IMR-90 (cell line): Measurements from ENCODE around the gene LBHD2. TPM values are rescaled to one million over a fixed set of nuclear protein-coding genes. Genes with fewer than 3 reads are reported as not detected.

Experiments
- ATAC-seq: fragments of 200-7000 bp; cut with Tn5 transposase; 2 replicates; pipeline ENCODE4 v1.9.1; 2020; ENCODE audit warnings: low read depth, mild to moderate bottlenecking, moderate library complexity
- Bru-seq: library from RNA; stranded (reverse); fragments of 400-500 nt; gene quantifications from one replicate; lab custom pipeline; 2021; lab: Mats Ljungman, UMichigan
- BruChase-seq, 2 experiments: library from RNA; stranded (reverse); fragments of 400-500 nt; gene quantifications; one replicate each; lab custom pipeline; 2021; lab: Mats Ljungman, UMichigan
- BruUV-seq: library from RNA; stranded (reverse); fragments of 400-500 nt; replicated peaks from 2 replicates; lab custom pipeline; 2021; lab: Mats Ljungman, UMichigan
- CTCF ChIA-PET: fragments of 300-600 bp; formaldehyde crosslinking; extraction: SDS; loops from one replicate; lab custom pipeline; 2021; ENCODE audit warnings: antibody characterized with exemption; lab: Yijun Ruan, JAX
- POLR2A ChIA-PET: fragments of 300-600 bp; sonication (Branson Sonifier 250); formaldehyde crosslinking; loops from one replicate; lab custom pipeline; 2022; ENCODE audit warnings: antibody characterized with exemption; ENCODE audit not compliant: unreplicated experiment; lab: Charles Lee
- DNase-seq: peaks from one replicate; pipeline ENCODE4 v3.0.0; 2013
- H2AFZ ChIP-seq: replicated peaks from 2 replicates; pipeline ENCODE3; 2013; ENCODE audit warnings: low read length, mild to moderate bottlenecking; ENCODE audit not compliant: poor library complexity
- H2AK5ac ChIP-seq: 2 replicates; pipeline ENCODE4 v1.6.1; 2013; ENCODE audit warnings: low read depth, low read length, inconsistent platforms
- H2AK9ac ChIP-seq: replicated peaks from 2 replicates; pipeline ENCODE3; 2013; ENCODE audit warnings: mild to moderate bottlenecking, low read depth, low read length, moderate library complexity; ENCODE audit not compliant: poor library complexity
- H2BK120ac ChIP-seq: 2 replicates; pipeline ENCODE4 v1.6.1; 2013; ENCODE audit warnings: low read depth, low read length, inconsistent platforms
- H2BK15ac ChIP-seq: 3 replicates; pipeline ENCODE4 v1.6.1; 2013; ENCODE audit warnings: low read depth, low read length, inconsistent platforms
- H2BK20ac ChIP-seq: 2 replicates; pipeline ENCODE4 v1.6.1; 2013; ENCODE audit warnings: low read depth, mild to moderate bottlenecking, inconsistent platforms, low read length, moderate library complexity
- H2BK5ac ChIP-seq: 2 replicates; pipeline ENCODE4 v1.6.1; 2013; ENCODE audit warnings: mild to moderate bottlenecking, low read depth, low read length, inconsistent platforms; ENCODE audit not compliant: poor library complexity, severe bottlenecking
- H3K14ac ChIP-seq: replicated peaks from 2 replicates; pipeline ENCODE4 v1.6.1; 2013; ENCODE audit warnings: low read depth, low read length, inconsistent platforms
- H3K18ac ChIP-seq: 2 replicates; pipeline ENCODE4 v1.6.1; 2013; ENCODE audit warnings: low read depth, low read length, control low read depth
- H3K23ac ChIP-seq: 2 replicates; pipeline ENCODE4 v1.6.1; 2013; ENCODE audit warnings: low read depth, low read length, inconsistent platforms
- H3K27ac ChIP-seq: 2 replicates; pipeline ENCODE4 v1.5.1; 2013; ENCODE audit warnings: mild to moderate bottlenecking, control low read depth, low read length; ENCODE audit not compliant: insufficient read depth
- H3K27me3 ChIP-seq: 2 replicates; pipeline ENCODE4 v1.6.1; 2013; ENCODE audit warnings: low read length; ENCODE audit not compliant: control insufficient read depth, insufficient read depth
- H3K36me3 ChIP-seq: 2 replicates; pipeline ENCODE4 v1.6.1; 2013; ENCODE audit warnings: low read length, mixed read lengths; ENCODE audit not compliant: control insufficient read depth, insufficient read depth
- H3K4ac ChIP-seq: 2 replicates; pipeline ENCODE4 v1.6.1; 2013; ENCODE audit warnings: low read depth, low read length, inconsistent platforms
- H3K4me1 ChIP-seq: 2 replicates; pipeline ENCODE4 v1.6.1; 2013; ENCODE audit warnings: low read length, mixed read lengths; ENCODE audit not compliant: control insufficient read depth, insufficient read depth
- H3K4me2 ChIP-seq: 2 replicates; pipeline ENCODE4 v1.6.1; 2013; ENCODE audit warnings: low read depth, mild to moderate bottlenecking, control low read depth, low read length, moderate library complexity
- H3K4me3 ChIP-seq: 2 replicates; pipeline ENCODE4 v1.5.1; 2013; ENCODE audit warnings: low read depth, mild to moderate bottlenecking, control low read depth, low read length, moderate library complexity; ENCODE audit not compliant: insufficient read depth
- H3K56ac ChIP-seq: 2 replicates; pipeline ENCODE4 v1.6.1; 2013; ENCODE audit warnings: low read length, inconsistent platforms; ENCODE audit not compliant: insufficient read depth; ENCODE audit errors: extremely low read depth
- H3K79me1 ChIP-seq, 2 experiments: 2 replicates each; pipeline ENCODE4 v1.6.1; 2013; ENCODE audit warnings: low read length in 2 of 2, inconsistent platforms in 1 of 2, low read depth in 1 of 2
- H3K9ac ChIP-seq: 2 replicates; pipeline ENCODE4 v1.6.1; 2013; ENCODE audit warnings: low read depth, low read length, control low read depth
- H3K9me1 ChIP-seq: 2 replicates; pipeline ENCODE4 v1.6.1; 2013; ENCODE audit warnings: low read length, inconsistent platforms; ENCODE audit not compliant: insufficient read depth
- H3K9me3 ChIP-seq: 2 replicates; pipeline ENCODE4 v1.6.1; 2013; ENCODE audit warnings: low read length; ENCODE audit not compliant: control insufficient read depth, insufficient read depth
- H4K20me1 ChIP-seq: 2 replicates; pipeline ENCODE4 v1.6.1; 2013; ENCODE audit warnings: low read length, inconsistent platforms; ENCODE audit not compliant: insufficient read depth
- H4K5ac ChIP-seq: 2 replicates; pipeline ENCODE4 v1.6.1; 2013; ENCODE audit warnings: mild to moderate bottlenecking, low read depth, low read length, control low read depth
- H4K8ac ChIP-seq, 2 experiments: 2 replicates each; pipeline ENCODE4 v1.6.1; 2013; ENCODE audit warnings: low read depth in 2 of 2, low read length in 2 of 2, control low read depth in 1 of 2, inconsistent platforms in 1 of 2
- H4K91ac ChIP-seq: 2 replicates; pipeline ENCODE4 v1.6.1; 2013; ENCODE audit warnings: low read depth, low read length, inconsistent platforms; ENCODE audit not compliant: insufficient read depth
- BHLHE40 ChIP-seq: fragments of 150-350 bp; IDR thresholded peaks from 2 replicates; pipeline ENCODE4 v1.6.1; 2016; ENCODE audit warnings: mild to moderate bottlenecking, low read depth, low read length
- CEBPB ChIP-seq: IDR thresholded peaks from 2 replicates; pipeline ENCODE4 v1.6.1; 2012; ENCODE audit warnings: low read depth, low read length, improper control_type of control experiment
- CHD1 ChIP-seq: IDR thresholded peaks from 2 replicates; pipeline ENCODE4 v1.6.1; 2012; ENCODE audit warnings: low read depth, low read length, improper control_type of control experiment
- CTCF ChIP-seq: conservative IDR thresholded peaks from 2 replicates; pipeline ENCODE4 v1.5.1; 2012; ENCODE audit warnings: mild to moderate bottlenecking, low read depth, low read length, improper control_type of control experiment
- FOS ChIP-seq: fragments of 150-350 bp; IDR thresholded peaks from 2 replicates; pipeline ENCODE4 v1.6.1; 2016; ENCODE audit warnings: low read depth, low read length
- MAFK ChIP-seq: IDR thresholded peaks from 2 replicates; pipeline ENCODE4 v1.6.1; 2012; ENCODE audit warnings: low read depth, low read length, improper control_type of control experiment
- MAZ ChIP-seq: IDR thresholded peaks from 2 replicates; pipeline ENCODE4 v1.6.1; 2012; ENCODE audit warnings: low read depth, mild to moderate bottlenecking, low read length, improper control_type of control experiment, moderate library complexity, borderline replicate concordance
- MXI1 ChIP-seq: IDR thresholded peaks from 2 replicates; pipeline ENCODE4 v1.6.1; 2012; ENCODE audit warnings: low read depth, mild to moderate bottlenecking, low read length, moderate library complexity, borderline replicate concordance
- NFE2L2 ChIP-seq: fragments of 150-350 bp; IDR thresholded peaks from 2 replicates; pipeline ENCODE4 v1.6.1; 2016; ENCODE audit warnings: low read depth, mild to moderate bottlenecking, low read length
- POLR2A ChIP-seq: IDR thresholded peaks from 2 replicates; pipeline ENCODE4 v1.6.1; 2012; ENCODE audit warnings: mild to moderate bottlenecking, low read depth, low read length
- RAD21 ChIP-seq: IDR thresholded peaks from 2 replicates; pipeline ENCODE4 v1.6.1; 2012; ENCODE audit warnings: low read length, improper control_type of control experiment
- RCOR1 ChIP-seq: IDR thresholded peaks from 2 replicates; pipeline ENCODE4 v1.6.1; 2012; ENCODE audit warnings: mild to moderate bottlenecking, low read length, improper control_type of control experiment; ENCODE audit not compliant: insufficient replicate concordance
- RFX5 ChIP-seq: IDR thresholded peaks from 2 replicates; pipeline ENCODE4 v1.8.0; 2012; ENCODE audit warnings: low read depth, mild to moderate bottlenecking, low read length, moderate library complexity
- SMC3 ChIP-seq: fragments of 150-350 bp; IDR thresholded peaks from 2 replicates; pipeline ENCODE4 v1.6.1; 2016; ENCODE audit warnings: low read depth, mild to moderate bottlenecking, antibody characterized with exemption, low read length, moderate library complexity
- USF2 ChIP-seq: fragments of 150-350 bp; IDR thresholded peaks from 2 replicates; pipeline ENCODE4 v1.6.1; 2017; ENCODE audit warnings: mild to moderate bottlenecking, antibody characterized with exemption, low read length, low read depth
- WGBS, 2 experiments: methylation state at CpG; one replicate each; pipeline versions ENCODE4 v1.1.5 to v1.1.7; 2013; ENCODE audit warnings: missing lambda C conversion rate in 2 of 2; ENCODE audit not compliant: insufficient read length in 1 of 2; ENCODE audit errors: extremely low coverage in 2 of 2; 5-methylcytosine and 5-hydroxymethylcytosine counted together
- dilution Hi-C: fragments of 300-500 bp; cut with HindIII; formaldehyde crosslinking; loops from one replicate; pipeline ENCODE4 v1.14.3; 2018; ENCODE audit warnings: low sequenced_read_pairs; ENCODE audit not compliant: unreplicated experiment
- in situ Hi-C: fragments of 300-500 bp; cut with MboI; formaldehyde crosslinking; loops from 3 replicates; pipeline ENCODE4 v1.14.3; 2019; ENCODE audit warnings: low sequenced_read_pairs, inconsistent platforms, mixed read lengths
- intact Hi-C: fragments of 100-400 bp; cut with micrococcal nuclease; formaldehyde crosslinking; loops from 2 replicates; pipeline ENCODE4 v1.10.0; 2022
- long read RNA-seq: library from polyadenylated mRNA; unstranded; transcript quantifications from one replicate; pipeline ENCODE4 v2.0.0, GENCODE V29; 2021; ENCODE audit not compliant: unreplicated experiment
- polyA plus RNA-seq, 3 experiments: library from polyadenylated mRNA; depleted of rRNA; stranded (reverse); fragments of >200 nt; gene quantifications; 2 replicates each; pipeline ENCODE4 v1.2.3, GENCODE V29; 2012; ENCODE audit warnings: low replicate concordance in 1 of 3
- total RNA-seq: library from RNA; depleted of rRNA; stranded (reverse); fragments of >200 nt; gene quantifications from 2 replicates; pipeline ENCODE4 v1.2.3, GENCODE V29; 2012; rRNA removed

Gene LBHD2
- not detected in 2 replicates for total RNA-seq
- polyA plus RNA-seq (2012; rRNA removed), result not detected in 2 replicates
- polyA plus RNA-seq (2012; cell fraction: cytosol; rRNA removed), result 0.18 TPM in 1 of 2 replicates, not detected in the other
- not detected in 2 replicates for polyA plus RNA-seq (2012; cell fraction: nucleus; rRNA removed; ENCODE audit: low replicate concordance)
- Bru-seq, nascent RNA, result not detected
- percentile 14 among the genes with signal in this experiment for BruChase-seq, experiment 1, labeled RNA remaining after a 6-hour chase
- not detected for BruChase-seq, experiment 2, labeled RNA remaining after a 2-hour chase
- long read RNA-seq, result 0 reads

- H3K23ac ChIP-seq, result no peak within 1 kb of the TSS
- H3K18ac ChIP-seq, result no peak within 1 kb of the TSS
- H2AFZ ChIP-seq, result peak within 1 kb of the TSS; percentile 67
- H3K36me3 ChIP-seq, result no peaks in the 10 kb centered on the region
- 49% methylated on average over 5 of the region's 61 CpGs; no CpG with 5 or more reads in 1 of the 2 experiments for WGBS, 2 experiments
- H4K20me1 ChIP-seq, result no peaks in the 10 kb centered on the region
- peak within 1 kb of the TSS; percentile 5; the same call in 1 of the 2 replicates for H3K4me3 ChIP-seq
- no peak within 1 kb of the TSS for H2BK5ac ChIP-seq
- no peak within 1 kb of the TSS for H3K14ac ChIP-seq
- no peak within 1 kb of the TSS for H2BK15ac ChIP-seq
- ATAC-seq, result peak; percentile 93
- H2BK20ac ChIP-seq, result no peak within 1 kb of the TSS
- no peak within 1 kb of the TSS for H4K8ac ChIP-seq
- peaks cover 2% of the 10 kb centered on the region; the same call in 1 of the 2 replicates for H3K9me3 ChIP-seq
- H2BK120ac ChIP-seq, result no peak within 1 kb of the TSS
- peak within 1 kb of the TSS; percentile 74 for H3K4me2 ChIP-seq
- CTCF ChIA-PET, result no interaction called here
- H3K9ac ChIP-seq, result no peak within 1 kb of the TSS
- BruUV-seq, result no TSS peak
- H4K5ac ChIP-seq, result no peak within 1 kb of the TSS
- POLR2A ChIA-PET, result no interaction called here
- in situ Hi-C loops, result no loop called here
- dilution Hi-C loops, result no loop called here
- no peaks in the 10 kb centered on the region for H3K79me1 ChIP-seq
- peaks cover 3% of the 10 kb centered on the region; the same call in 1 of the 2 replicates for H3K4me1 ChIP-seq
- intact Hi-C loops, result no loop called here
- H2AK9ac ChIP-seq, result peak within 1 kb of the TSS; percentile 61
- H2AK5ac ChIP-seq, result no peak within 1 kb of the TSS
- H3K56ac ChIP-seq, result no peak within 1 kb of the TSS
- no peak within 1 kb of the TSS for H4K91ac ChIP-seq
- peaks cover 52% of the 10 kb centered on the region for H3K27me3 ChIP-seq
- H3K9me1 ChIP-seq, result no peaks in the 10 kb centered on the region
- H3K4ac ChIP-seq, result no peak within 1 kb of the TSS
- H3K27ac ChIP-seq, result no peak within 1 kb of the TSS
- DNase-seq, result peak; percentile 17
- no peak; the same call in 1 of the 2 replicates for TF ChIP-seq MAZ
- no peak for TF ChIP-seq MXI1
- no peak for TF ChIP-seq RFX5
- no peak for TF ChIP-seq NFE2L2
- no peak for TF ChIP-seq FOS
- no peak for TF ChIP-seq CHD1
- no peak for TF ChIP-seq POLR2A
- no peak for TF ChIP-seq BHLHE40
- no peak for TF ChIP-seq RAD21
- no peak for TF ChIP-seq RCOR1
- no peak for TF ChIP-seq CEBPB
- no peak for TF ChIP-seq SMC3
- TF ChIP-seq USF2, result no peak
- TF ChIP-seq CTCF, result no peak
- no peak for TF ChIP-seq MAFK
Measured at GRCh38 chr14:103084021-103084919, at the start of gene LBHD2. Gene LBHD2, plus strand, starts transcription at chr14:103084210. Its CDS starts 1,803 bp downstream, at chr14:103086013.
